ENCODE data around the gene CDC23.
A peak's percentile ranks its signal among the peaks of the same experiment; 100 is the strongest.

DNA sequence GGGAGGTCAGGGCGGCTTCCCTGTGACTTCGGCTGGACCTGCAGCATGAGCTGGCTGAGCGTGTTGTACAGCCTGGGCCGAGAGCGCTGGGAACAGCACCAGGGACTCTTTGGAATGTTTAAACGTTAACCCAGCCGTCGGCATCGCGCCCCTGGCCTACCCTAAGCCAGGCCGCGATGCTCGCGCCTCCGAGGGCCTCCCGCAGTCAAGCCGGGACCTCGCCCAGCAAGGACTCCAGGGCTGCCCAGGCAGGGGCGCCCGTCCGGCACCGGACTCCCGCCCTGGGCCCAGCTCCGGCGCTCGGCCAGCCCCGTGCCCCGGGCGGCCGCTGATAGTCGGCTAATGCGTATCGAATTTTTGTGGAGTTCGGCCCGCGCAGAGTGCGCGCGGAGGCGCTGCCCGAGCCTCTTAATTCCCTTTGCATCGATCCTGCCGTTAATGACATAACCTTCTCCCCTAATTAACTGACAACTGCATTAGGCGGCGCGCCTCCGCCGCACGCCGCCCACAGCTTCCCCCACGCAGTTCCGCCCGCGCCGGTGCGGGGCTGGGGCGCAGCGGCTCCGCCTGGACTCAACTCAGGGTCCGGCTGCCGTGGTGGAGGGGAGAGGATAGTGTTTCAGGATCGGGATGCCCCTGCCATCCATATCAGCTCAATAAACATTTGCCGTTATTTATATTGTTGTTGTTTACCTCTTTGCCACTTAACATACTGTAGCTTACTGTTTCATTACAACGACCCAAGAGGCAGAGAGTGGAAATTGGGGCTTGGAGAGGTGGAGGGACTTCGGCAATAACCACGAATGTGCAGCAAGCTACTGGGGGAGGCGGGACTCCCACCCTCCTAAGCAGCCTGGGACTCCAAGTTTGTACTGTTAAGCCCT, 28.8 kb upstream of the CDC23 start:
- TF ChIP-seq, protein P1, sequence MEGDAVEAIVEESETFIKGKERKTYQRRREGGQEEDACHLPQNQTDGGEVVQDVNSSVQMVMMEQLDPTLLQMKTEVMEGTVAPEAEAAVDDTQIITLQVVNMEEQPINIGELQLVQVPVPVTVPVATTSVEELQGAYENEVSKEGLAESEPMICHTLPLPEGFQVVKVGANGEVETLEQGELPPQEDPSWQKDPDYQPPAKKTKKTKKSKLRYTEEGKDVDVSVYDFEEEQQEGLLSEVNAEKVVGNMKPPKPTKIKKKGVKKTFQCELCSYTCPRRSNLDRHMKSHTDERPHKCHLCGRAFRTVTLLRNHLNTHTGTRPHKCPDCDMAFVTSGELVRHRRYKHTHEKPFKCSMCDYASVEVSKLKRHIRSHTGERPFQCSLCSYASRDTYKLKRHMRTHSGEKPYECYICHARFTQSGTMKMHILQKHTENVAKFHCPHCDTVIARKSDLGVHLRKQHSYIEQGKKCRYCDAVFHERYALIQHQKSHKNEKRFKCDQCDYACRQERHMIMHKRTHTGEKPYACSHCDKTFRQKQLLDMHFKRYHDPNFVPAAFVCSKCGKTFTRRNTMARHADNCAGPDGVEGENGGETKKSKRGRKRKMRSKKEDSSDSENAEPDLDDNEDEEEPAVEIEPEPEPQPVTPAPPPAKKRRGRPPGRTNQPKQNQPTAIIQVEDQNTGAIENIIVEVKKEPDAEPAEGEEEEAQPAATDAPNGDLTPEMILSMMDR (conservative IDR thresholded peaks at IDR 0.05; ENCODE audit: low read depth, low read length): no peak
- TF ChIP-seq EZH2phosphoT487 (IDR thresholded peaks at IDR 0.05; ENCODE audit: borderline replicate concordance, low read length): peak; percentile 60; the same call in 1 of the 2 replicates
